K562 (cell line): ENCODE results near the gene KCTD21. TPM values are rescaled to one million over a fixed set of nuclear protein-coding genes. Genes with fewer than 3 reads are reported as not detected.
A peak's percentile ranks its signal among the peaks of the same experiment; 100 is the strongest.

Source experiments
- ELF4 ChIP-seq: fragments of 450-650 bp; formaldehyde crosslinking; IDR thresholded peaks from 2 replicates; pipeline ENCODE4 v1.4.0; 2022; ENCODE audit warnings: missing genetic modification characterization
- EP300 ChIP-seq: IDR thresholded peaks from 2 replicates; pipeline ENCODE4 v1.6.1; 2012; ENCODE audit warnings: low read length, improper control_type of control experiment
- RFX5 ChIP-seq: IDR thresholded peaks from 2 replicates; pipeline ENCODE4 v1.6.1; 2011; ENCODE audit warnings: low read depth, mild to moderate bottlenecking, improper control_type of control experiment, low read length
- SETDB1 ChIP-seq: IDR thresholded peaks from one replicate; pipeline ENCODE4 v1.6.1; 2012; ENCODE audit warnings: low read length, control low read depth, inconsistent platforms
- ZNF318 ChIP-seq, 2 experiments: fragments of 450-650 bp; IDR thresholded peaks; 2 replicates each; pipeline ENCODE4 v1.6.1; 2016; ENCODE audit warnings: mild to moderate bottlenecking in 2 of 2, borderline replicate concordance in 1 of 2, low read depth in 1 of 2, moderate library complexity in 1 of 2
- polyA plus RNA-seq, 8 experiments: library from polyadenylated mRNA; depleted of rRNA in 4 of 8; stranded (reverse) in 5 of 8; unstranded in 3 of 8; fragments of >200 nt; fragmentation: Nextera tagmentation in 2 of 8; fragmentation: Illumina TruSeq in 1 of 8; extraction: Ambion mirVana in 2 of 8; extraction: Trizol in 1 of 8; gene quantifications; 2 replicates each; pipeline versions ENCODE4 v1.2.1 to v1.2.3, GENCODE V29; 2011 to 2014; ENCODE audit warnings: inconsistent platforms in 1 of 8, missing spikeins in 1 of 8
- total RNA-seq, 7 experiments: library from RNA; depleted of rRNA in 6 of 7; stranded (reverse); fragments of >200 nt in 6 of 7; fragmentation: Illumina TruSeq in 2 of 7; extraction: Trizol in 2 of 7; gene quantifications; 2 replicates each; pipeline versions ENCODE4 v1.2.1 to v1.2.3, GENCODE V29; 2011 to 2021; ENCODE audit warnings: low replicate concordance in 1 of 7

The KCTD21 gene
- total and polyA plus RNA-seq, 9 of the 15 experiments (the other 6 are each of a cell fraction or from before 2014, with no cell fraction given), result 0.34 to 5.4 (median 1.9) TPM

GRCh38 chr11:78139422-78140391 lies 48.7 kb downstream of the KCTD21 start, which contains the start of gene ALG8 (continued):
- TF ChIP-seq ZNF318 (IDR thresholded peaks at IDR 0.05; ENCODE audit: borderline replicate concordance in 1 of 2, low read depth in 1 of 2) (no peak), ELF4 (0 out of 2 replicates have a peak, but pooled peaks have one; percentile 21), EP300 (peak; percentile 36; the same call in 1 of the 2 replicates), SETDB1 (no peak), RFX5 (no peak)
